Measurements from ENCODE around the gene SLC22A17.
"Not testable (repeated sequence)": the region's sequence is repeated elsewhere in the genome, so short reads cannot be mapped to it uniquely, and the experiment has no call there.

The SLC22A17 gene

DNA sequence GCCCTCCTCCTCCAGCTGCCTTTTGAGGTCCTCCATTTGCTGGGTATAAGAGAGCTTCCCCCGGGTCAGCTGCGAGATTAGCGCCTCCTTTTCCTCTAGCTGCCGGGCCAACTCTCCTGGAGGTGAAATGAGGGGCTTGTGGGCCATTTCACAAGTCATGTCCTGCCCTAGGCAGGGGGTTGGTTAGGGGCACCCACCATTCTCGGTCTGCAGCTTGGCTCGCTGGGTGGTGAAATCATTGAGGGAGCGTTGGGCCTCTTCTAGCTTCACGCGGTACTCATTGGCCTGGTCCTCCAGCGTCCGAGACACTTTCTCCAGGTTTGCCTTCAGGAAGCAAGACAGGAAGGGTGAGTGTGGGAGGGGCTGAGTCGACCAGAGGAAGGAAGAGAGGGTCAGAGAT is 36.7 kb upstream of the SLC22A17 start:
- Histone ChIP-seq H3K36me3 (ENCODE audit: control insufficient read depth in 1 of 2, insufficient read depth in 2 of 2, low read length in 2 of 2) (no peaks in the 10 kb centered on the region), H3K9me3 (ENCODE audit: control insufficient read depth in 1 of 2, low read length in 2 of 2) (no peaks in the 10 kb centered on the region), H3K27ac (ENCODE audit: low read depth, low read length) (no peak overlapping the region), H3K27me3 (ENCODE audit: control insufficient read depth in 1 of 2, insufficient read depth in 2 of 2, low read length in 2 of 2) (peaks cover 0 to 4% of the 10 kb centered on the region in 2 donors), H3K9ac (ENCODE audit: low read depth in 1 of 2, low read length in 2 of 2) (no peak overlapping the region), H3K4me3 (ENCODE audit: low read depth in 1 of 2, low read length in 2 of 2) (no peak overlapping the region), H3K4me1 (ENCODE audit: control insufficient read depth in 1 of 2, insufficient read depth in 2 of 2, low read length in 2 of 2) (no peaks in the 10 kb centered on the region)

DNA sequence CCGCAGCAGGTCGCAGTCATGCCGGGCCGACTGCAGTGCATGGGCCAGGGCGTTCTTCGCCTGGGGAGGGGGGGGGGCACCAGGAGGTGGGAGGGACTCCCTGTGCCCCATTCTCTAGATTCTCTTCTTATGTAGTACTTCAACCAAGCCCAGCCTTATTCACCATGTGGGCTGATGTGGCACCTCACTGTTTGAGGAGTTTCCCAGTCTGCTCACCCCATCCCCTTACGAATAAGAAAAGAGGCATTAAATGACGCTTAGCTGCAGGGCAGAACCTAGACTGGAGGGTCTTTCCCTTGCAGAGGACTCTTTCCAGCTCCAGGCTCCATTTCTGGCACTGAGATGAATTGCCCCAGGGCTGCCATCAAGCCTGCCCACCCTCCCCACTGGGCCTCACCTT is 36.3 kb upstream of the SLC22A17 start:
- Histone ChIP-seq H3K9me3 (ENCODE audit: control insufficient read depth in 1 of 2, low read length in 2 of 2) (no peaks in the 10 kb centered on the region), H3K36me3 (ENCODE audit: control insufficient read depth in 1 of 2, insufficient read depth in 2 of 2, low read length in 2 of 2) (no peaks in the 10 kb centered on the region), H3K4me1 (ENCODE audit: control insufficient read depth in 1 of 2, insufficient read depth in 2 of 2, low read length in 2 of 2) (no peaks in the 10 kb centered on the region), H3K27me3 (ENCODE audit: control insufficient read depth in 1 of 2, insufficient read depth in 2 of 2, low read length in 2 of 2) (peaks cover 0 to 4% of the 10 kb centered on the region in 2 donors), H3K4me3 (ENCODE audit: low read depth in 1 of 2, low read length in 2 of 2) (no peak overlapping the region), H3K9ac (ENCODE audit: low read depth in 1 of 2, low read length in 2 of 2) (no peak overlapping the region), H3K27ac (ENCODE audit: low read depth, low read length) (no peak overlapping the region)

DNA sequence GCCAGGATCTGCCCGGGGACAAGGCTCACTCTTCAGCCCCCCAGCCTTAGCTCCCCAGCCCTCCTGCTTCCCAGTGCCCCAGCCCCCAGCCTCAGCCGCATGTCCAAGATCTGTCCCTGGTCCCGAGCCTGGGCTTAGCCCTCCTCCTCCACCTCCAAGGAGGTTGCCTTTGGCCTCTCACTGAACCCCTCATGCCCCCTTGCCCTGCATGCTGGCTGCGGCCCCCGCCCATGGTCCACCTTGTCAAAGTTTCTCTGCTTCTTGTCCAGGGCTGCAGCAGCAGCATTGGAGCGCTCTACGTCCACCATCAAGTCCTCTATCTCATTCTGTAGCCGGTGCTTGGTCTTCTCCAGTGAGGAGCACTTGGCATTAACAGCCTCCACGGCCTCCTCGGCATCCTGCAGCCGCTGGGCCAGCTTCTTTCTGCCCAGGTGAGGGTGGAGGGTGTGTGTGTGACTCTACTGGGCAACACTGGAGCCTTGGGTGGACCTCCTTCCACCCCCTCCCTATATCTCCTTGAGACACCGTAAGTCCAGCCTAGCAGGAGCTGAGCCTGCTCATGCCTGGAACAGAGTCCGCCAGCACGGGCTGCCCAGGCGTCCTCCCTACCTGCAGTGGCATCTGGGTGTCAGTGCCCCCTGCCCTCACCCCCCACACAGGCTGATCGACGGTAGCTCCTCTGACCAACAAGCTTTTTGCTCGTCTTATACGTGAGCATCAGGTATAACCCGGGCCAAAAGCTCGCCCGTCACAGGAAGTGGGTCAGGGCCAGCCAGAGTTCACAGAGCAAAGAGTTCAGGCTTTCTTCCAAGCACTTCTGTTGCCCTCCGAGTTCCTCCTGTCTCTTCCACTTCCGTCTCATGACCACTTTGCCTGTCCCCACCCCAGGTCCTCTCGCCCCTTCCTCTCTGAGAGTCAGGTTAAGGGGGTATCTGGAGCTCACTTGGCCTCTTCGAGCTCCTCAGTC is 35.5 kb upstream of the SLC22A17 start:
- Histone ChIP-seq H3K27ac (ENCODE audit: low read depth, low read length) (no peak overlapping the region), H3K27me3 (ENCODE audit: control insufficient read depth in 1 of 2, insufficient read depth in 2 of 2, low read length in 2 of 2) (peaks cover 0 to 4% of the 10 kb centered on the region in 2 donors), H3K9ac (ENCODE audit: low read depth in 1 of 2, low read length in 2 of 2) (no peak overlapping the region), H3K36me3 (ENCODE audit: control insufficient read depth in 1 of 2, insufficient read depth in 2 of 2, low read length in 2 of 2) (no peaks in the 10 kb centered on the region), H3K4me3 (ENCODE audit: low read depth in 1 of 2, low read length in 2 of 2) (no peak overlapping the region), H3K4me1 (ENCODE audit: control insufficient read depth in 1 of 2, insufficient read depth in 2 of 2, low read length in 2 of 2) (no peaks in the 10 kb centered on the region), H3K9me3 (ENCODE audit: control insufficient read depth in 1 of 2, low read length in 2 of 2) (no peaks in the 10 kb centered on the region)

DNA sequence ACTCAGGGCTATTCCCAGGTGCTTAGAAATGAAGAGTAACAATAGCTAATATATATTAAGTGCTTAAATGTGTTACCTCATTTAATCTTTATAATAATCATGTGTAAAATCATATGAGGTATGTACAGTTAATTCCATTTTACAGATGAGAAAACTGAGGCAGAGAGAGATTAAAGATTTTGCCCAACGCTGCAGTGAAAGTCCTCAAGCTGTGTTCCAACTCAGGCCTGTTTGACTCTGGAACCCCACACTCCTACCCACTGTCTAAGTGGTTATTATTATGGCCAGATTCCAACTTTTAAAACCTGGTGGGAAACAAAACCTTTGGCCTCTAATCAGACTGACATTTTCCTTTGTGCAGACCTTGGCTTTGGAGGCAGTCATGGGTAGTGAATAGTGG is 34.3 kb upstream of the SLC22A17 start:
- Histone ChIP-seq H3K27me3 (ENCODE audit: control insufficient read depth in 1 of 2, insufficient read depth in 2 of 2, low read length in 2 of 2) (peaks cover 0 to 4% of the 10 kb centered on the region in 2 donors), H3K9me3 (ENCODE audit: control insufficient read depth in 1 of 2, low read length in 2 of 2) (no peaks in the 10 kb centered on the region), H3K36me3 (ENCODE audit: control insufficient read depth in 1 of 2, insufficient read depth in 2 of 2, low read length in 2 of 2) (no peaks in the 10 kb centered on the region), H3K9ac (ENCODE audit: low read depth in 1 of 2, low read length in 2 of 2) (no peak overlapping the region), H3K27ac (ENCODE audit: low read depth, low read length) (no peak overlapping the region), H3K4me1 (ENCODE audit: control insufficient read depth in 1 of 2, insufficient read depth in 2 of 2, low read length in 2 of 2) (no peaks in the 10 kb centered on the region), H3K4me3 (ENCODE audit: low read depth in 1 of 2, low read length in 2 of 2) (no peak overlapping the region)

DNA sequence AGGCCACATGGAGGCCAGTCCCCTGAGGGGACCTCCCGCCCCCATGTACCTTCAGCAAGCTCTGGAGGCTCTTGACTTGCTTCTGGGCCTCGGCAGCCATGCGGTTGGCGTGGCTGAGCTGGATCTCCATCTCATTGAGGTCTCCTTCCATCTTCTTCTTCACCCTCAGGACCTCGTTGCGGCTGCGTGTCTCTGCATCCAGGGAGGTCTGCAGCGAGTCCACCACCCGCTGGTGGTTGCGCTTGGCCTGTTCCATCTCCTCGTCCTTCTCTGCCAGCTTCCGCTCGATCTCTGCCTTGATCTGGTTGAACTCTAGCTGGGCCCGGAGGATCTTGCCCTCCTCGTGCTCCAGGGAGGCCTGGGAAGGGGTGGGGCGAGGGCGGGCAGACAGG is 33.6 kb upstream of the SLC22A17 start:
- not testable (repeated sequence) for H3K27ac ChIP-seq (ENCODE audit: low read depth, low read length); H3K4me3 ChIP-seq (ENCODE audit: low read depth in 1 of 2, low read length in 2 of 2); H3K9ac ChIP-seq (ENCODE audit: low read depth in 1 of 2, low read length in 2 of 2); H3K9me3 ChIP-seq (ENCODE audit: control insufficient read depth in 1 of 2, low read length in 2 of 2); H3K27me3 ChIP-seq (ENCODE audit: control insufficient read depth in 1 of 2, insufficient read depth in 2 of 2, low read length in 2 of 2); H3K36me3 ChIP-seq (ENCODE audit: control insufficient read depth in 1 of 2, insufficient read depth in 2 of 2, low read length in 2 of 2); H3K4me1 ChIP-seq (ENCODE audit: control insufficient read depth in 1 of 2, insufficient read depth in 2 of 2, low read length in 2 of 2)

DNA sequence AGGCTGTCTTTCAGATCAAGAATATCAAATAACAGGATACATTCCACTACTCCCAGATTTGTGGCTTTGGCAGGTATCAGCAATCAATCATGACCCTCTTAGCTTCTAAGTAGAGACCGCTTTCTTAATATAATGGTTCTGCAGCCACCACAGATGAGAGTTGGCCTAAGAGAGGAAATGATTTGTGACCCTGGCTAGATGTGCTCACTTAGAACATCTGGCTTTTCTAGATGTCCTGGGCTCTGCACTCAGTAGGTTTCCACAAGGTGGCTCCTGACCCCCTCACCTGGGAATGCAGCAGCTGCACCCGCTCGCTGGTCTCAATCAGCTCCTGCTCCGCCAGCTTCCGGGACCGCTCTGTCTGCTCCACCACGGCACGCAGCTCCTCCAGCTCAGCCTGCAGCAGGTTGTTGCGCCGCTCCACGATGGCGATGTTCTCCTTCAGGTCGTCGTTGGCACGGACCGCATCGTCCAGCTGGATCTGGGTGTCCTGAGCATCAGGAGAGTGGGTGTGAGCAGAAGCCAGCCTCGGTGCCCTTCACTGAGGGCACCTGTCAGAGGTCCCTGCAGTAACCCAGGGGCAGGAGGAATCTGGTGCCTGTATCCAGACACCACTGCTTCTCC is 33.1 kb upstream of the SLC22A17 start:
- peaks cover 3% of the 10 kb centered on the region in 2 donors for H3K4me1 ChIP-seq (ENCODE audit: control insufficient read depth in 1 of 2, insufficient read depth in 2 of 2, low read length in 2 of 2)
- H3K9me3 ChIP-seq (ENCODE audit: control insufficient read depth in 1 of 2, low read length in 2 of 2): no peaks in the 10 kb centered on the region
- H3K27me3 ChIP-seq (ENCODE audit: control insufficient read depth in 1 of 2, insufficient read depth in 2 of 2, low read length in 2 of 2): peaks cover 0 to 4% of the 10 kb centered on the region in 2 donors
- H3K9ac ChIP-seq (ENCODE audit: low read depth in 1 of 2, low read length in 2 of 2): no peak overlapping the region
- no peak overlapping the region for H3K4me3 ChIP-seq (ENCODE audit: low read depth in 1 of 2, low read length in 2 of 2)
- no peaks in the 10 kb centered on the region for H3K36me3 ChIP-seq (ENCODE audit: control insufficient read depth in 1 of 2, insufficient read depth in 2 of 2, low read length in 2 of 2)
- no peak overlapping the region for H3K27ac ChIP-seq (ENCODE audit: low read depth, low read length)

DNA sequence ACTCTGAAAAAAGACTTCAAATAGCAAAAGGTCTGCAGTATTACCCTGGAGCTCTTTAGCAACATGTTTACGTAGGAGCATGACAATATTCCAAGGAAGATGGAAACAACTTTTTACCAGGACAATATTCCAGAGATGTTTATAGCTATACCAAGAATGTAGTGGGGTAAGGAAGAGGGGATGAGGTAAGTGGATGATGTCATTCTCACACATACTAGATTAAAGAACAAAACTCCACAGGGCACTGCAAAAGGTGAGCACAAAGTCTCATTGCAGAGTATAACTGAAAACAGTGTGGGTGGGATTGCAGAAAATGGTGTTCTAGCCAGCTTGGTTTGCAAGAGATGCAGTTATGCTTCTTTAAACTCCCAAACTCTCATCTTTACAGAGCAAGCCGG is 32.6 kb upstream of the SLC22A17 start:
- Histone ChIP-seq H3K27ac (ENCODE audit: low read depth, low read length) (no peak overlapping the region), H3K4me1 (ENCODE audit: control insufficient read depth in 1 of 2, insufficient read depth in 2 of 2, low read length in 2 of 2) (peaks cover 8% of the 10 kb centered on the region in 2 donors), H3K27me3 (ENCODE audit: control insufficient read depth in 1 of 2, insufficient read depth in 2 of 2, low read length in 2 of 2) (peaks cover 0 to 4% of the 10 kb centered on the region in 2 donors), H3K4me3 (ENCODE audit: low read depth in 1 of 2, low read length in 2 of 2) (no peak overlapping the region), H3K36me3 (ENCODE audit: control insufficient read depth in 1 of 2, insufficient read depth in 2 of 2, low read length in 2 of 2) (no peaks in the 10 kb centered on the region), H3K9ac (ENCODE audit: low read depth in 1 of 2, low read length in 2 of 2) (no peak overlapping the region), H3K9me3 (ENCODE audit: control insufficient read depth in 1 of 2, low read length in 2 of 2) (no peaks in the 10 kb centered on the region)

DNA sequence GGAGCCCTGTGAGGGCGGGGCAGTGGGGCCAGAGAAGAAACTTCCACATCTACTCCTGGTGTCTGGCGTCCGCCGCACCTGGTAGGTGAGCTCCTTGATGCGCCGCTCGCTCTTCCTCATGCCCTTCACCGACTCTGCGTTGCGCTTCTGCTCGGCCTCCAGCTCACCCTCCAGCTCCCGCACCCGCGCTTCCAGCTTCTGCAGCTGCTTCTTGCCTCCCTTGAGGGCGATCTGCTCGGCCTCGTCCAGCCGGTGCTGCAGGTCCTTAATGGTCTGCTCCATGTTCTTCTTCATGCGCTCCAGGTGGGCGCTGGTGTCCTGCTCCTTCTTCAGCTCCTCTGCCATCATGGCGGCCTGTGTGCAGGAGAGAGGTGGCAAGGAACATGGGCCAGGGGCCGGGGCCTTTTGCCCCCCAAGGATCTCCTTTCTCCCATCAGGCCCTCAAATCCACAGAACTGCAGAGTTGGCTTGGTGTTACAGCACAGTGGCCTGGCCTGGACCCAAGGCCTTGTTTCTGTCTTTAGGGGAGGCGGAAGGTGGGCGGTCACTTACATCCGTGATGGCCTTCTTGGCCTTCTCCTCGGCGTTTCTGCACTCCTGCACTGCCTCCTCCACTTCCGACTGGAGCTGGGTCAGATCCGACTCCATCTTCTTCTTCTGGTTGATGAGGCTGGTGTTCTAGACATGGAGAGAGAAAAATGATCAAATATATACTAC is 31.8 kb upstream of the SLC22A17 start:
- no peaks in the 10 kb centered on the region for H3K9me3 ChIP-seq (ENCODE audit: control insufficient read depth in 1 of 2, low read length in 2 of 2)
- H3K4me1 ChIP-seq (ENCODE audit: control insufficient read depth in 1 of 2, insufficient read depth in 2 of 2, low read length in 2 of 2): peaks cover 11 to 14% of the 10 kb centered on the region in 2 donors
- H3K27ac ChIP-seq (ENCODE audit: low read depth, low read length): no peak overlapping the region
- H3K27me3 ChIP-seq (ENCODE audit: control insufficient read depth in 1 of 2, insufficient read depth in 2 of 2, low read length in 2 of 2): peaks cover 0 to 4% of the 10 kb centered on the region in 2 donors
- no peaks in the 10 kb centered on the region for H3K36me3 ChIP-seq (ENCODE audit: control insufficient read depth in 1 of 2, insufficient read depth in 2 of 2, low read length in 2 of 2)
- H3K4me3 ChIP-seq (ENCODE audit: low read depth in 1 of 2, low read length in 2 of 2): no peak overlapping the region
- no peak overlapping the region for H3K9ac ChIP-seq (ENCODE audit: low read depth in 1 of 2, low read length in 2 of 2)

DNA sequence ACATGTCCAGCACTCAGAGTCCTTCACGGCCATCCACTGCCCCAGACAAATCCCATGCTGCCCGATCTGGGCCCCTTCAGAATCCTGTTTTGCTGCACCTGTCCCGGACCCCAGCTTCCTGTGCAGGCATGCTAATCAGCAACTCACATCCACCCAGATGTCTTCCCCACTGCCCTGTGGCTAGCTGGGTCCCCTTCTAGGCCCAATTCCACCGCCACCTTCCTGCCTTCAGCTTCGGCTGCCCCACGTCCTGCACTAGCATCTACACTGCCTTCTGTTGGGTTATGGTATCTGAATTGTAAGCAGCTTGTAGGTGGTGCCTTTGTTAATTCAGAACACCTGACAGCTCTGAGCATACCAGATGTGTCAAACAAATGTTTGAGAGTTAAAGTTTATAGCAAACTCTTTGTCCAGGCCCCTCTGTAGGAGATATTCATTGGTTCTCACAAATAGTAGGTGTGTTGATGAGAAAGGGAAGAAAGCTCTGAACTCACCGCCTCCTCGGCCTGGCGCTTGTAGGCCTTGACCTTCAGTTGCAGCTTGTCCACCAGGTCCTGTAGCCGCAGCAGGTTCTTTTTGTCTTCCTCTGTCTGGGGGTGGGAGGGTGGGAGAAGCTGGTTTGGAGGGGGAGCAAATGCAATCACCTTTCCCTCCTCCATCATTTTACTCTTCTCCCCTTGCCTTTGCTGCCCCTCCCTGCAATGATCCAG is 30.2 kb upstream of the SLC22A17 start:
- Histone ChIP-seq H3K36me3 (ENCODE audit: control insufficient read depth in 1 of 2, insufficient read depth in 2 of 2, low read length in 2 of 2) (no peaks in the 10 kb centered on the region), H3K4me1 (ENCODE audit: control insufficient read depth in 1 of 2, insufficient read depth in 2 of 2, low read length in 2 of 2) (peaks cover 11 to 14% of the 10 kb centered on the region in 2 donors)

More for the DNA sequence above, 30.2 kb upstream of the SLC22A17 start:
- no peak overlapping the region for H3K4me3 ChIP-seq (ENCODE audit: low read depth in 1 of 2, low read length in 2 of 2)
- no peak overlapping the region for H3K27ac ChIP-seq (ENCODE audit: low read depth, low read length)
- H3K9ac ChIP-seq (ENCODE audit: low read depth in 1 of 2, low read length in 2 of 2): no peak overlapping the region
- H3K27me3 ChIP-seq (ENCODE audit: control insufficient read depth in 1 of 2, insufficient read depth in 2 of 2, low read length in 2 of 2): no peaks in the 10 kb centered on the region
- no peaks in the 10 kb centered on the region for H3K9me3 ChIP-seq (ENCODE audit: control insufficient read depth in 1 of 2, low read length in 2 of 2)

Measured in duodenal mucosa (tissue), 2 donors.